Jurkat, Clone E6-1 (cell line): ENCODE results near the gene BSDC1.
"Not testable (repeated sequence)": the region's sequence is repeated elsewhere in the genome, so short reads cannot be mapped to it uniquely, and the experiment has no call there.

ENCODE experiments used
- DNase-seq: peaks from one replicate; pipeline ENCODE4 v3.0.0-alpha.2; 2011; ENCODE audit warnings: low read depth, low spot score
- H3K4me3 ChIP-seq: 2 replicates; pipeline ENCODE4 v1.5.1; 2011; ENCODE audit warnings: mild to moderate bottlenecking, low read length, control low read depth, moderate library complexity

The BSDC1 gene

DNA sequence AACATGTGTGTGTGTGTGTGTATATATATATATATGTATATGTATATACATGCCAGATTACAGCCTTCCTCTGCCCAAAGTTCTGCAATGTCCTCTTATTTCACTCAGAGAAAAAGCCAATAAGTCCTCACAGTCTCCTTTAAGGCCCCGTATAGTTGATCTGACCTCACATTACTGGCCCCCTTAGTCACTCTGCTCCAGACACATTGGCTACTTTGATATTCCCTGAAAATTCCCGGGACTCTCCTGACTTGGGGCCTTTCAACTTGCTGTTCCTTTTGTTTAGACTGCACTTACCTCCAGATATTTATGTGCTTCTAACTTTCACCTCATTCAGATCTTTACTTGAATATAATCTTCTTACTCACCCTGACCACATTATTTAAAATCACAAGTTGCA lies 4.2 kb upstream of the BSDC1 start:
- H3K4me3 ChIP-seq: no peak overlapping the region

DNA sequence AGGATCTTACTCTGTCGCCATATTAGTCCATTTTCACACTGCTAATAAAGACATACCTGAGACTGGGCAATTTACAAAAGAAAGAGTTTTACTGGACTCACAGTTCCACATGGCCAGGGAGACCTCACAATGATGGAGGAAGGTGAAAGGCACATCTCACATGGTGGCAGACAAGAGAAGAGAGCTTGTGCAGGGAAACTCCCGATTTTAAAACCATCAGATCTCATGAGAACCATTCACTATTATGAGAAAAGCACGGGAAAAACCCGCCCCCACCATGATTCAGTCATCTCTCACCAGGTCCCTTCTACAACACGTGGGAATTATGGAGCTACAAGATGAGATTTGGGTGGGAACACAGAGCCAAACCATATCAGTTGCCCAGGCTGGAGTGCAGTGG lies 2.3 kb upstream of the BSDC1 start:
- H3K4me3 ChIP-seq, DNase-seq: not testable (repeated sequence)

More for the DNA sequence above, 4.2 kb upstream of the BSDC1 start:
- no peak for DNase-seq

DNA sequence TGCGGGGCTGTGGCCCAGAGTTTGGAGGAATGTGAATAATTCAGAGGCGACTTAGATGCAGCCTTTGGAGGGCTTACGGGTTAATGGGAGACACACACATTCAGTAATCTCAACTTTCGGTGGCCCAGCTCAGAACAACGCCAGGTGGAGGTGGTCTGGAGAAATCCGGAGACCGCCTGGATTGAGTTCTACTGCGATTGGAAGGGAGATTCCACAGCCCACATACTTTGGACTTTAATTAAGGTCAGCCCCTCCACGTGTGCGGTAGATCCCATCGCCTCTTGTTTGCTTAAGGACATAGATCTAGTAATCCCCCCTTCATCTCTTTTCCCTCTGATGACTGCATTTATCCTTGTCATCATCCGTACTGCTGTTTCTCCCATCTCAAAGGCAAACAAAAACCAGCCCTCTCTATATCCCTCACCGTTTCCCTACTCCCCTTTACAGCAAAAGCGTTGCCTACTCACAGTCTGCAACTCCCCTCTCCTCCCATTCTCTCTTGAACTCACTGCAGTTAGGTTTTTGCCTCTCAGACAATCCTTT lies 720 bp upstream of the BSDC1 start:
- no peak for DNase-seq
- H3K4me3 ChIP-seq: peak overlapping the region; percentile 94

DNA sequence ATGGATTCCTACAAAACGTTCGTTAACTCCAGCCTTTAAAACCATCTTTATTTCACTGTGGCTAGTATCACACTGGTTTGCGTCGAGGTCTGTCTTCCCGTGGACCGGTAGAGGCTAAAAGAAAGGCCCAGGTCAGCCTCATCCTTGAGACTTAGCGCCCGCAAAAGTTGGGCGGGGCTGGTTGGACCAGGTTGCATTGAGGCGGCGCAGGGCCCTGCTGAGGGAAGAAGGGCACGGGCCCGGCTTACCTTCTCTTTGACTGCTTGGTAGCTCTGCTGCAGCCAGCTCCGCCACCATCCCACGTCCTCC lies 455 bp downstream of the BSDC1 start:
- no peak for DNase-seq

DNA sequence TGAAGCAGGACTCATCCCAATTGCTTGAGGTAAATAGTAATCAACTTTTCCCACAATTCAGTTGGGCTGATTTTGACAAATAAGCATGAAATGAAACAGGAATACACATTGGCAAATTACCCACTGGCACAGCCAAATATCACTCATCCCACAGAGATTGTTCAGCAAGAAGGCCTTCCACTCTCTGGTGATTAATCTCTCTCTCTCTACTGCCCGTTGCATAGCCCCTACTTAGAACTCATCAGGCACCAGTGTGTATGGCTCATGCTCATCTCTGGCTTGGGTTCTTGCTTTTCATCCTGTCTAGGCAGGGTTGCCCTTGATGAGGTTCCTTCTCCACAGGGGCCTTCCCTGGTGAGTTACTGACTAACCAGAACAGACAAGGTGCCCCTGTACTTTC lies 1.1 kb downstream of the BSDC1 start:
- H3K4me3 ChIP-seq: peak overlapping the region; percentile 94
- DNase-seq: no peak

More for the DNA sequence above, 455 bp downstream of the BSDC1 start:
- peak overlapping the region; percentile 94 for H3K4me3 ChIP-seq

DNA sequence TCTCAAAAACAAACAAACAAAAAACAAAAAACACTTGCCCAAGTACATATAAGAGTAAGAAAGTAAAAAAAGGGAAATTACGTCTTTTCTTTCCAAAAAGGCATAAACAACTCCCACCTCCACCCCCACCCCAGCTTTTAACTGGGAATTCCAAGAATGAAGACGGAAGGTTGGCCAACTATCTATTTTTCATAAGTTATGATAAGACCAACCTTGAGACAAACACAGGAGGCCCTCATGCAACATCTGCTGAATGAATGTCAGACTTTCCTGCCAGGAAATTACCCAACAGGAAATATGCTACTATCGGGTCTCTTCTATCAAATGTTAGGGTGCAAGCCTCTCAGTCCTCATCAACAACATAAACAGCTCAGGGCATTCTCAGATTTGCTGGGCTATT lies 1.9 kb downstream of the BSDC1 start:
- no peak overlapping the region for H3K4me3 ChIP-seq
- no peak for DNase-seq

DNA sequence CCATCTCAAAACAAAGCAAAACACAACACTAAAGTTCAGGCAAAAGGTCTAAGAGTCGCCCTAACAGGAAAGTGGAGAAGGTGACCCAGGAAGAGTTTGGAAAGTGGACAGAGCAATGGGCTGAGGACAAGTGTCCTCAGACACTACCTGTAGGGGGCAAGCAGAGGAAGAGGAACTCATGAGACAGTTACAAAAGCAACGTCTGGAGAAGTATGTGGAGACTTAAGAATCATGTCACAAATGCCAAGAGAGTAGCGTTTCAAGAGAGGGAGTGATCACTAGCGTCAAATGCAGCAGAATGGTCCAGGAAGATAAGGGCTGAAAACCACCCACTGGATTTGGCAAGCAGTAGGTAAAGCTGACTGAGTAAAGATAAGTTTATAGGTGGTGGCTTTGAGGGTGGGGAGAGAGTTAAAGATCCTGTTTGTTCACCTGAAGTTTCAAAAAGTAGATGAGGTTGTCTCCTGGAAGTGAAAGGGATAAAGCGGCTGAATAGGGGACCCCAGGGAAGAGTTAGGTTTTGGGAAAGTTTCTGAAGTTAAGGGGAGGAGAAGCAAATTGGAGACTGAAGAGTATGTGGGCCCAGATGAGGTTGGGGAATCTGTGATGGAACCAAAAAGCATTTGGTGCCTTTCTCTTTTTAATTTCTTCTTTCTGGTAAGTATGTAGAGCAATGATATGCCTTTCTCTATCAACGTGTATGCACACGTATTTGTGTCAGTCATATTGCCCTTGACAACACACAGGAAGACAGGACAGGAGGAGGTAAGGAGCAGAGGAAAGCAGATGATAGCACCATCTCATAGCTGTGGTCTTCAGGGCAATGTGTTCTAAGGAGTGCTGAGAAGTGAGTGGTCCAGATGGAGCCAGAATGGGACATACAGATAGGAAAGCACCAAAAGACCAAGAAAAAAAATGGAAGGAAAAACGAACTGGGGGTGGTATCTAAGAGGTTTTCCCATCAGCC lies 3.1 kb downstream of the BSDC1 start:
- H3K4me3 ChIP-seq: no peak overlapping the region
- DNase-seq: no peak

DNA sequence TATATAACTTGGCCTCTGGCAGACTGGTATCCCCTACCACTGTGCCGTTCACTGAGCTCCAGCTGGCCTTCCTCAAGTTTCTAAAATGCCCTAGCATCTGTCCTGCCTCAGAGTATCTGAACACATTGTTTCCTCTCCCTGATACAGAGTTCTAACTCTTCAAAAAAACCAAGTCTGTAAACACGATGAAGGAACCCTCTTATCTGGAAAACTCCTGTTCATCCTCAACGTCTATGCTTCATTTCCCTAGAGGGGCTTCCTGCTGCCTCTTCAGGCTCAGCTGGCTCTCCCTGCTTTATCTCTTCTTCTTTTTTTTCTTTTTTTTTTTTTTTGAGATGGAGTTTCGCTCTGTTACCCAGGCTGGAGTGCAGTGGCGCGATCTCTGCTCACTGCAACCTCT lies 5.6 kb downstream of the BSDC1 start:
- H3K4me3 ChIP-seq: no peak overlapping the region
- DNase-seq: no peak

DNA sequence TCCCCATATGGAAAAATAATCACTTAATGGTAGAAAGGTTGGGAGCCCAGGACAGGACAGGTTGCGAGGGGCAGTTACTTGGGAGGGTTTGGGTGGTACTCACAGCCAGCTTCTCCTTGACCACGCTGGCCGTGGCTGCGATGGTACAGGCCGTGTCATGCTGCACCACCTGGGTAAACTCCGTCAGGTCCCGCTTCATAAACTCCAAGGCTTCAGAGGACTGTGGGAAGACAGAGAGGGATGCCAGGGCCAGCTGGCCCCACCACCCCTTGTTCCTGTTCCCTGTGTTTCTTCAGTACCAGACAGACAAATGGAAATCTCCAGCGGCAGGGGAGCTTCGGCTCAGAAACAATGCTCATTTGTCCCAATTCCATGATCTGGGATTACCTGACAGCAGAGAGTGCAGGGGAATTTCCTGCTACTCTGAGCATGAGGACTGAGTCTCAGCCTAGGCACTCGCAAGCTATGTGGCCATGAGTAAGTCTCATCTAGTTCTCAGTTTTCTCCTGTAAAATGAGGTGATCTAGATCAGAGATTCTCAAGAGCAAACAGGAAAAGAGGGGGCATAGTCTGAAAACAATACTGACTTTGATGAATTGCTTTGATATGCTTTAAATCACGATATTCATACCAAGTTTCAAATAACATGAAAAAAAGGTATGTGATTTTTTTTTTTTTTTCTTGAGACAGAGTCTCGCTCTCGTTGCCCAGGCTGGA lies 7.4 kb downstream of the BSDC1 start:
- no peak overlapping the region for H3K4me3 ChIP-seq
- DNase-seq: no peak

DNA sequence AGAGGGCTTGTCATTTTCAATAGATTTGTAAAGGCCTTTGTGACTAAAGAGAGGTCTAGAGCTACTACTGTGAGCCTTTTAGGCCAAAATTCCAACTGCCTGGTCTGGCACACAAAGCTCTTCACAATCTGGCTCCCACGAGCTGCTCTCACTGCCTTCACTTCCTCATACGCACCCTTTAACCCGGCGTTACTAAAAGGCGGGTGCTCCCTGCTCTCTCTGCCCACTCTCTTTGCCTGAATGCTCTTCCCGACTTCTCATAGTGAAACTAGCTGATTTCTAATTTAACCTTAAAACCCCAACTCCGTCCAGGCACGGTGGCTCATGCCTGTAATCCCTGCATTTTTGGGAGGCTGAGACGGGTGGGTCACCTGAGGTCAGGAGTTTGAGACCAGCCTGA lies 14.2 kb downstream of the BSDC1 start:
- DNase-seq: no peak
- no peak overlapping the region for H3K4me3 ChIP-seq

DNA sequence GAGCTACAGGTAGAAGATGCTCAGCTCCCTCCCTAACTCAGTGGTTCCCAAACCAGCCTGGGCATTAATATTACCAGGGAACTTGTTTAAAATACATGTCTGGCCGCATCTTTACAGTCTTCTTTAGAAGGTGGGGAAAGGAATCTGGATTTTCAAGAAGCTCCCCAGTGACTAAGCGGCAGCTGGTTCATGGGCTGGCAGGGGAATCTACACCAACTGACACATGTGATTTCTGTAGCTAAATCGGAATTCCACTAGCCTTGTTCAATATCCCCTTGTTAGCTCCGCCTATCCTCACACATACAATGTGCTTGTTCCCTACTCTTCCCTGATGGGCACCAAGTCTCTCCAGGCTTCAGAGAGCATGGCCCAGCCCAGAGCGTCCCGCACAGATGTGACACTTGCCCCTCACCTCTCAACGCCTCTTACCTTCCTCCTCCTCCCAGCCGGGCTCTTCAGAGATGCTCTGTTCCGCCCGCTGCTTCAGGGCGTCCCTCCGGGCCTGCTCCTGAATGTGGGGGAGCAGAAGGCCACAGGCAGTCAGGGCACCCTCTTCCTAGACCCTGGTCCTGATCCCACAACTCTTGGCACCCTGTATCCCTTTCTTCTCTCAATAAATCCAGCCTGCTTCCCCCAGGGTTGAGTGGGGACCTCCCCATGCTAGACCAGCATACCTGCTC lies 16.6 kb downstream of the BSDC1 start:
- no peak overlapping the region for H3K4me3 ChIP-seq
- DNase-seq: no peak

DNA sequence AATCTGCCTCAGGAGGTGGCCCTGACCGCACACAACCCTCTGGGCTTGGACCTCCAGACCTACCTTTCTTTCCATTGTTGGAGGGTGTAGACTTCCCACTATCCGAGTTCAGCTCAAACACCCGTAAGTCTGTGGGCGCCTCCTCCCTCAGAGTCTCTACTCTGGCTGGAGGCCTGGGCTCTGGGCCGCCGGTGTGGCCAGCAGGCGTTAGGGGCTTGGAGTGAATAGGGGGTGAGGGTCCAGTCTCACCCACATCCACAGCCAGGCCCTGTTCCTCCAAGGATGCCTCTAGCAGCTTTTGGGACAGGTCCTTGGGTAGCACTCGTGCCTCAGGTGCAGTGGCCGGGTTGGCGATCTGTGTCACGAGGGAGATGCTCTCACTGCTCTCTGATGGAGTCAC lies 18.0 kb downstream of the BSDC1 start:
- H3K4me3 ChIP-seq: no peak overlapping the region
- DNase-seq: no peak

DNA sequence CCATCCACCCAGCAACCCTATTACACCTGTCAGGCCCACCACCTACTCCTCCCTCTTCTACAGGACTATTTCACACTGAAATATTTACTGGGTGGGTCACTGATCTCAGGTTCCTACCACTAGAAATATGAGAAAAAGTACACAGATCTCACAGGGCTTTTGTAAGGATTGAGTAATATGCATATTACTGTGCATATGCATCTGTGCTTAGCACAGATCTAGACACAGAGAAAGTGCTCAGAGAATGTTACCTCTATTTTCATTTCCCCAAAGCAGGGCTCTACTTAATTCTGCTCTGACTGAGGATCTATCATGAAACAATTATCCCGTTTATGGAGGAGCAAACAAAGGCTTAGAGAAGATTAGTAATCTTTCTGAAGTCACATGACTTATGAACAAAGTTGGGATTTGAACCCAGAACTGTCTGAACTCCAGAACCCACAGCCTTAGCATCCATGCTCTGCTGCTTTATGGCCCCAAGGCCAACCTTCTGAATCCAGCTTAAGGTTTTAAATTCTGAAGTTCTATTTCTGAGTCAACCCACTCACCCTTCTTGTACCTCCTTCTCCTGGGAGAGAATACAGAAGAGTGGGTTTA lies 20.1 kb downstream of the BSDC1 start:
- no peak overlapping the region for H3K4me3 ChIP-seq
- no peak for DNase-seq

DNA sequence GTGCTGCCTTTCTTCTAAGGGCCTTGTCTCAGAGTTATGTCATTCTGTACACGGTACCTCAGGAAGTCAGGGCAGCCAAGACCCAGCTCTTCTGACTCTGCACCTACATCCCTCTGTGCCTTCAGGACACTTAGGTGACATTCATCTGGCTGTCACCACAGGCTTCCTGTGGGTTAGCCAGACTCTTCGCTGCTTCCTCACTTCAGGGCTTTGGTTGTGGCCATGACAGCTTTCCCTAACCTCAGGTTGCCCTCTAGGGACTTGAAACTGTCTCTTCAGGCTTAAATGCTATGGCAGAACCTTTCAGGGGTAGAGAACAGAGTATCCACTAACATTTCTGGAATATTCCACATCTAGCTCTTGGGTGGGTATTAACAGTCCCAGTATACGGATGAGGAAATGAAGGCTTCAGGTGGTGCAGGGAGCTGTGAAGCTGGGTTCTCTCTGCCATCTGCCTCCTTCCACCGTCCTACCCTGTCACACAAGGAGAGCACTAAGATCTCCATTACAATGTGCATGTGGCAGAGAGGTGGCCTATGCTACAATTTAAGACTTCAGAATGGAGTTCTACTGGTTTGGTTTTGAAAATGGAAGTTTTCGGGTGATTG lies 22.0 kb downstream of the BSDC1 start:
- peak; percentile 94 for DNase-seq
- H3K4me3 ChIP-seq: no peak overlapping the region

DNA sequence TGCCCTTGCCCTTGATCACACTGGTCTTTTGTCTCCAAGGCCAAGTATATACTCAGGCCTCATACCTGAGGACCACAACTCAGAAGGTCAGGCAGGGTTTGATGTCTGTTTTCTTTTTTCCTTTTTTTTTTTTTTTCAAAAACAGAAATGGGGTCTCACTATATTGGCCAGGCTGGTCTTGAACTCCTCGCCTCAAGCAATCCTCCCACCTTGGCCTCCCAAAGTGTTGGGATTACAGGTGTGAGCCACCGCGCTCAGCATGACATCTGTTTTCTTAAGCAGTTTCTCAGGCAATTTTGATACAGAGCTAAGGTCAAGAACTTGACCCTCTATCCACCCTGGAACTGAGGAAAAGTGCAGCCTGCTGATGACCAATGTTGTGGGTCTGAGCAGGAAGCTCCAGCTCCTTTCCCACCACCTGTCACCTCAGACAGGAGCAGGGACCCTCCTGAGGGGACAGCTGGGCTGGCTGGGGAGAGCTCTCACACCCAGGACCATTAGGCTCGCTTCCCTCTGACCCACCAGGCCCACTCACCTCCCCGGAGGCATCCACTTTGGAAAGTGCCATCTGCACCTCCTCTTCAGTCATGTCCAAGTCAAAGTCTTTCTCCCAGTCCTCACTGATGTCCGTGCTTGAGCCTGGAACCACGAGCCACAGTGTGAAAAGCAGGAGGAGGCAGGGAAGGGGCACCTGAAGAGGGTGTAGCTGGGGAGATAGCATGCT lies 26.2 kb downstream of the BSDC1 start:
- no peak overlapping the region for H3K4me3 ChIP-seq
- DNase-seq: no peak

DNA sequence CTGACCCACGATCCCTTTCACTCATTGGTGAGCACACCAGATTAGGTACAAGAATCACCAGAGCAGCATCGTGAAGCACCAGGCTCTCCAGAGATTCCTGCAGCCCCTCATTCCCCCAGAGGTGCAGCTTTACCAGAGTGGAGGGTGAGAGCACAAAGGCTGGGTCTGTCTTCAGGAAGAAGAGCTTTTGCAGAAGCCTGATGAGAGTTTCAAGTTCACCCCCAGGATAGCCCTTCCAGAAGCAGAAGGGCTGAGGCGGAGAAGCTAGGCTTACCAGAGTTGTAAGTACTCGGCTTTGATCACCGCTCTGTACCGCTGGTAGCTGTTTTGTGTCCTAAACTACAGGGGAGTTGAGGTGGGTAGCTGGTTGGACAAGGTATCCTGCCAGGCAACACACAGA lies 28.8 kb downstream of the BSDC1 start:
- H3K4me3 ChIP-seq: no peak overlapping the region

DNA sequence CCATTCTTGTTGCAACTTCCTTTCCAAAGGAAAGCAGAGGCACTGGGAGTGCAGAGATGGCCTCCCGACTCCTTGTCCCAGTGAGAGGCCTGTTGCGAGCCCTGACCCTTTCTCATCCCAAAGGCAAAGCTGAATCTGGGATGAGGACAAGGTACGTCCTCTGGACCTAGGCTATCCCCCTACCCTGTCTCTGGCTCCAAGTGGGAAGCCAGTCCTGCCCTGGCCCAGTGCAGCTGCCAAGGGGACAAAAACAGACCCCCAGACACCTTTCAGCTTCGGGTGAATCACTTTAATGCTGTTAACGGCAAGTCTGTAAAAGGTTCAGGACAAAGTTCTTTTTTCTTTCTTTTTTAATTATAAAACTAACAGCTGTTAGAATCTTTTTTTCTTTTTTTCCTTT lies 29.4 kb downstream of the BSDC1 start:
- no peak overlapping the region for H3K4me3 ChIP-seq
- DNase-seq: no peak

More for the DNA sequence above, 28.8 kb downstream of the BSDC1 start:
- no peak for DNase-seq

DNA sequence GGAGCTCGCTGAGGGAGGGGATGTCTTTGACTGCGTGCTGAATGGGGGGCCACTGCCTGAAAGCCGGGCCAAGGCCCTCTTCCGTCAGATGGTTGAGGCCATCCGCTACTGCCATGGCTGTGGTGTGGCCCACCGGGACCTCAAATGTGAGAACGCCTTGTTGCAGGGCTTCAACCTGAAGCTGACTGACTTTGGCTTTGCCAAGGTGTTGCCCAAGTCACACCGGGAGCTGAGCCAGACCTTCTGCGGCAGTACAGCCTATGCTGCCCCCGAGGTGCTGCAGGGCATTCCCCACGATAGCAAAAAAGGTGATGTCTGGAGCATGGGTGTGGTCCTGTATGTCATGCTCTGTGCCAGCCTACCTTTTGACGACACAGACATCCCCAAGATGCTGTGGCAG lies 30.5 kb downstream of the BSDC1 start:
- no peak overlapping the region for H3K4me3 ChIP-seq

More for the DNA sequence above, 30.5 kb downstream of the BSDC1 start:
- DNase-seq: no peak
